ENCODE measurements around the gene NR6A1. TPM values are rescaled to one million over a fixed set of nuclear protein-coding genes. Genes with fewer than 3 reads are reported as not detected.

Gene NR6A1
- total RNA-seq, 1 donor from 2014 or later, result 0.56 TPM

- H3K4me3 Mint-ChIP-seq (ENCODE audit: unreplicated experiment), result no peak overlapping the region
- H3K27ac Mint-ChIP-seq (ENCODE audit: unreplicated experiment), result no peak overlapping the region
- H3K27me3 Mint-ChIP-seq (ENCODE audit: unreplicated experiment), result peaks cover 7% of the 10 kb centered on the region
- no peaks in the 10 kb centered on the region for H3K4me1 Mint-ChIP-seq (ENCODE audit: unreplicated experiment)
- no peaks in the 10 kb centered on the region for H3K9me3 Mint-ChIP-seq (ENCODE audit: unreplicated experiment)
- H3K36me3 Mint-ChIP-seq (ENCODE audit: unreplicated experiment), result no peaks in the 10 kb centered on the region
- TF ChIP-seq CTCF (IDR thresholded peaks at IDR 0.05), result no peak
- no peak for DNase-seq (ENCODE audit: extremely low spot score, unreplicated experiment)
These were observed 257.0 kb downstream of the NR6A1 start for GRCh38 chr9:124514125-124514524.

- peaks cover 7% of the 10 kb centered on the region for H3K27me3 Mint-ChIP-seq (ENCODE audit: unreplicated experiment)
- H3K4me1 Mint-ChIP-seq (ENCODE audit: unreplicated experiment), result no peaks in the 10 kb centered on the region
- H3K36me3 Mint-ChIP-seq (ENCODE audit: unreplicated experiment), result no peaks in the 10 kb centered on the region
- no peaks in the 10 kb centered on the region for H3K9me3 Mint-ChIP-seq (ENCODE audit: unreplicated experiment)
- no peak overlapping the region for H3K4me3 Mint-ChIP-seq (ENCODE audit: unreplicated experiment)
- no peak overlapping the region for H3K27ac Mint-ChIP-seq (ENCODE audit: unreplicated experiment)
- no peak for TF ChIP-seq CTCF (IDR thresholded peaks at IDR 0.05)
- DNase-seq (ENCODE audit: extremely low spot score, unreplicated experiment), result no peak
These were observed 257.6 kb downstream of the NR6A1 start for GRCh38 chr9:124513376-124513994.

- TF ChIP-seq CTCF (IDR thresholded peaks at IDR 0.05), result no peak
- H3K36me3 Mint-ChIP-seq (ENCODE audit: unreplicated experiment), result no peaks in the 10 kb centered on the region
- H3K9me3 Mint-ChIP-seq (ENCODE audit: unreplicated experiment), result no peaks in the 10 kb centered on the region
- DNase-seq (ENCODE audit: extremely low spot score, unreplicated experiment), result no peak
- H3K27me3 Mint-ChIP-seq (ENCODE audit: unreplicated experiment), result peaks cover 5% of the 10 kb centered on the region
- H3K4me1 Mint-ChIP-seq (ENCODE audit: unreplicated experiment), result no peaks in the 10 kb centered on the region
- no peak overlapping the region for H3K4me3 Mint-ChIP-seq (ENCODE audit: unreplicated experiment)
- H3K27ac Mint-ChIP-seq (ENCODE audit: unreplicated experiment), result no peak overlapping the region
These were observed 258.3 kb downstream of the NR6A1 start for GRCh38 chr9:124512806-124513204.

- Mint-ChIP-seq H3K27me3 (ENCODE audit: unreplicated experiment) (peaks cover 5% of the 10 kb centered on the region), H3K4me3 (ENCODE audit: unreplicated experiment) (no peak overlapping the region), H3K9me3 (ENCODE audit: unreplicated experiment) (no peaks in the 10 kb centered on the region), H3K36me3 (ENCODE audit: unreplicated experiment) (no peaks in the 10 kb centered on the region), H3K4me1 (ENCODE audit: unreplicated experiment) (no peaks in the 10 kb centered on the region), H3K27ac (ENCODE audit: unreplicated experiment) (no peak overlapping the region)
- no peak for TF ChIP-seq CTCF (IDR thresholded peaks at IDR 0.05)
- no peak for DNase-seq (ENCODE audit: extremely low spot score, unreplicated experiment)
These were observed 259.0 kb downstream of the NR6A1 start for GRCh38 chr9:124511891-124512805.

- Mint-ChIP-seq H3K27me3 (ENCODE audit: unreplicated experiment) (peaks cover 2% of the 10 kb centered on the region), H3K9me3 (ENCODE audit: unreplicated experiment) (no peaks in the 10 kb centered on the region), H3K4me3 (ENCODE audit: unreplicated experiment) (no peak overlapping the region), H3K27ac (ENCODE audit: unreplicated experiment) (no peak overlapping the region), H3K4me1 (ENCODE audit: unreplicated experiment) (no peaks in the 10 kb centered on the region), H3K36me3 (ENCODE audit: unreplicated experiment) (no peaks in the 10 kb centered on the region)
- TF ChIP-seq CTCF (IDR thresholded peaks at IDR 0.05), result no peak
- no peak for DNase-seq (ENCODE audit: extremely low spot score, unreplicated experiment)
These were observed 259.7 kb downstream of the NR6A1 start for GRCh38 chr9:124511426-124511840.
